GM21529 (cell line): ENCODE measurements around the gene FLNC.

Source experiments
- ATAC-seq: cut with Tn5 transposase; IDR thresholded peaks from one replicate; pipeline ENCODE4 v1.9.1; 2021; ENCODE audit not compliant: unreplicated experiment

FLNC gene

GRCh38 chr7:128829391-128830166 lies 627 bp upstream of the FLNC start:
- ATAC-seq: no peak

- ATAC-seq: no peak
Observed at GRCh38 chr7:128831178-128831993, 1.2 kb downstream of the FLNC start.

- no peak for ATAC-seq
Observed at GRCh38 chr7:128831994-128832879, 2.0 kb downstream of the FLNC start.

- ATAC-seq: no peak
Observed at GRCh38 chr7:128832880-128833147, 2.6 kb downstream of the FLNC start.

- no peak for ATAC-seq
Observed at GRCh38 chr7:128833148-128833945, 3.1 kb downstream of the FLNC start.

GRCh38 chr7:128833946-128834325 lies 3.7 kb downstream of the FLNC start:
- ATAC-seq: no peak

- ATAC-seq: no peak
Observed at GRCh38 chr7:128835231-128835751, 5.1 kb downstream of the FLNC start.

GRCh38 chr7:128835790-128836641 lies 5.8 kb downstream of the FLNC start:
- no peak for ATAC-seq

- no peak for ATAC-seq
Observed at GRCh38 chr7:128836729-128837348, 6.6 kb downstream of the FLNC start.

- no peak for ATAC-seq
Observed at GRCh38 chr7:128837521-128837921, 7.3 kb downstream of the FLNC start.

GRCh38 chr7:128838109-128838779 lies 8.0 kb downstream of the FLNC start:
- ATAC-seq: no peak

GRCh38 chr7:128838981-128839731 lies 8.9 kb downstream of the FLNC start:
- no peak for ATAC-seq

GRCh38 chr7:128839751-128840177 lies 9.6 kb downstream of the FLNC start:
- no peak for ATAC-seq

- ATAC-seq: no peak
Observed at GRCh38 chr7:128840326-128841170, 10.3 kb downstream of the FLNC start.

- ATAC-seq: no peak
Observed at GRCh38 chr7:128841171-128841690, 11.0 kb downstream of the FLNC start.

GRCh38 chr7:128841921-128842673 lies 11.9 kb downstream of the FLNC start:
- ATAC-seq: no peak
